K562 (cell line): ENCODE results near the gene SLC5A6.

Source experiments
- CTCF ChIP-seq, 3 experiments: IDR thresholded peaks in 2 of 3; conservative IDR thresholded peaks in 1 of 3; 2 replicates each; pipeline ENCODE4 v1.5.1; 2011 to 2012; ENCODE audit warnings: low read length in 3 of 3, mild to moderate bottlenecking in 3 of 3, control low read depth in 2 of 3, improper control_type of control experiment in 1 of 3, inconsistent platforms in 1 of 3, low read depth in 1 of 3, mixed read lengths in 1 of 3, moderate library complexity in 1 of 3; ENCODE audit not compliant: insufficient read depth in 2 of 3
- JUND ChIP-seq, 2 experiments: IDR thresholded peaks; 2 replicates in 1 of 2; 3 replicates in 1 of 2; pipeline ENCODE4 v1.6.1; 2011; ENCODE audit warnings: borderline replicate concordance in 2 of 2, low read depth in 2 of 2, low read length in 2 of 2, improper control_type of control experiment in 1 of 2, missing biosample characterization in 1 of 2, missing genetic modification characterization in 1 of 2, missing genetic modification reagents in 1 of 2
- MTF1 ChIP-seq: fragments of 250-450 bp; sonication (Bioruptor Pico); IDR thresholded peaks from 2 replicates; pipeline ENCODE4 v1.9.0; 2021; ENCODE audit warnings: moderate library complexity, mild to moderate bottlenecking, inconsistent platforms, borderline replicate concordance
- POLR2A ChIP-seq: fragments of 450-650 bp; conservative IDR thresholded peaks from 2 replicates; pipeline ENCODE4 v1.6.1; 2016
- RAD21 ChIP-seq, 2 experiments: fragments of 250-450 bp in 1 of 2; fragments of 450-650 bp in 1 of 2; sonication (Bioruptor Pico) in 1 of 2; formaldehyde crosslinking in 1 of 2; IDR thresholded peaks in 1 of 2; conservative IDR thresholded peaks in 1 of 2; 2 replicates each; pipeline versions ENCODE4 v1.4.0 to v1.8.0; 2020 to 2022; ENCODE audit warnings: mild to moderate bottlenecking in 2 of 2, moderate library complexity in 1 of 2
- SUPT5H ChIP-seq: fragments of 450-650 bp; IDR thresholded peaks from 2 replicates; pipeline ENCODE4 v1.6.1; 2016
- TAF1 ChIP-seq: IDR thresholded peaks from 2 replicates; pipeline ENCODE4 v1.6.1; 2011; ENCODE audit warnings: mild to moderate bottlenecking, low read length, moderate library complexity; ENCODE audit not compliant: insufficient read depth, control insufficient read depth, severe bottlenecking; ENCODE audit errors: extremely low read depth
- TF ChIP-seq, protein P1 (sequence below), 2 experiments: IDR thresholded peaks; 2 replicates each; pipeline ENCODE4 v1.6.1; 2011; ENCODE audit warnings: borderline replicate concordance in 1 of 2, control low read depth in 1 of 2, low read depth in 1 of 2, low read length in 1 of 2, mild to moderate bottlenecking in 1 of 2, mixed read lengths in 1 of 2, moderate library complexity in 1 of 2; ENCODE audit not compliant: insufficient read depth in 1 of 2, insufficient read length in 1 of 2, poor library complexity in 1 of 2, severe bottlenecking in 1 of 2; ENCODE audit errors: extremely low read depth in 1 of 2

DNA sequence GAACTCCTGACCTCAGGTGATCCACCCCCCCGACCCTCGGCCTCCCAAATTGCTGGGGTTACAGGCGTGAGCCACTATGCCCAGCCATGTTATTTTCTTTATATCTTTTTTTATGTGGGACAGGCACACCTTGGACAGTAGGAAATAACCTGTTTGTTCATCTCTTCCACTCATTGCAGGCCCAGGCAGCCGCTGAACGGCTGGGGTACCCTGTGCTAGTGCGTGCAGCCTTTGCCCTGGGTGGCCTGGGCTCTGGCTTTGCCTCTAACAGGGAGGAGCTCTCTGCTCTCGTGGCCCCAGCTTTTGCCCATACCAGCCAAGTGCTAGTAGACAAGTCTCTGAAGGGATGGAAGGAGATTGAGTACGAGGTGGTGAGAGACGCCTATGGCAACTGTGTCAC lies 13.5 kb upstream of the SLC5A6 start:
- TF ChIP-seq JUND (IDR thresholded peaks at IDR 0.05; ENCODE audit: borderline replicate concordance, low read depth, low read length) (no peak), JUND (tag; IDR thresholded peaks at IDR 0.05; ENCODE audit: borderline replicate concordance, low read depth, low read length) (no peak), TAF1 (no peak), CTCF (IDR thresholded peaks at IDR 0.05 in 2 of 3, conservative IDR thresholded peaks at IDR 0.05 in 1 of 3; ENCODE audit: insufficient read depth in 2 of 3, low read depth in 1 of 3, low read length in 3 of 3) (no peak), RAD21 (CRISPR knock-in tag; conservative IDR thresholded peaks at IDR 0.05 in 1 of 2, IDR thresholded peaks at IDR 0.05 in 1 of 2) (no peak), SUPT5H (no peak), POLR2A (no peak), MTF1 (CRISPR knock-in tag) (no peak)
- TF ChIP-seq, protein P1, sequence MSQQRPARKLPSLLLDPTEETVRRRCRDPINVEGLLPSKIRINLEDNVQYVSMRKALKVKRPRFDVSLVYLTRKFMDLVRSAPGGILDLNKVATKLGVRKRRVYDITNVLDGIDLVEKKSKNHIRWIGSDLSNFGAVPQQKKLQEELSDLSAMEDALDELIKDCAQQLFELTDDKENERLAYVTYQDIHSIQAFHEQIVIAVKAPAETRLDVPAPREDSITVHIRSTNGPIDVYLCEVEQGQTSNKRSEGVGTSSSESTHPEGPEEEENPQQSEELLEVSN (IDR thresholded peaks at IDR 0.05; ENCODE audit: borderline replicate concordance in 1 of 2, extremely low read depth in 1 of 2, insufficient read depth in 1 of 2, insufficient read length in 1 of 2, low read depth in 1 of 2, low read length in 1 of 2, poor library complexity in 1 of 2, severe bottlenecking in 1 of 2), result no peak
